Medulla oblongata (tissue), 1 donor: ENCODE measurements around the gene PCNT.

Source experiments
- DNase-seq: peaks from one replicate; pipeline ENCODE4 v3.0.0-alpha.2; 2015; ENCODE audit errors: extremely low spot score

Gene PCNT

DNA sequence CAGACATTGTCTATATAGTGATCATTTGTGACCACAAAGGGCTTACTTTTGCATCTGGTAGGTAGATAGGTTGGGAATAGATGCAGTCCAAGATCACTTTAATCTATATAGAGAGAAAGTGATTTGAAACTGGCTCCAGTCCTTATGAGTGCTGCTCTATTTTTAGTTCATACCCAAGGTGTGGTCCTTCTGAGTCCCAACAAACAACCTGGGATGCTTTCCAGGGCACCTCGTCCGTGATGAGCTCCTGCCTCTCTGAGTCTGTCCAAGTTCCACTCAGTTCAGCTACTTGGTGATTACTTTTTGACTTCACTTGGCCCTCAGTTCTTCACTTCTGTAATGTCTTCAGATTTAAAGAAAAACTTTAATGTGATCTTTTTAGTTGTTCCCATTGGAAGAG is 155.0 kb downstream of the PCNT start:
- no peak for DNase-seq

GRCh38 chr21:46480466-46480865 is 156.5 kb downstream of the PCNT start:
- DNase-seq = no peak

DNA sequence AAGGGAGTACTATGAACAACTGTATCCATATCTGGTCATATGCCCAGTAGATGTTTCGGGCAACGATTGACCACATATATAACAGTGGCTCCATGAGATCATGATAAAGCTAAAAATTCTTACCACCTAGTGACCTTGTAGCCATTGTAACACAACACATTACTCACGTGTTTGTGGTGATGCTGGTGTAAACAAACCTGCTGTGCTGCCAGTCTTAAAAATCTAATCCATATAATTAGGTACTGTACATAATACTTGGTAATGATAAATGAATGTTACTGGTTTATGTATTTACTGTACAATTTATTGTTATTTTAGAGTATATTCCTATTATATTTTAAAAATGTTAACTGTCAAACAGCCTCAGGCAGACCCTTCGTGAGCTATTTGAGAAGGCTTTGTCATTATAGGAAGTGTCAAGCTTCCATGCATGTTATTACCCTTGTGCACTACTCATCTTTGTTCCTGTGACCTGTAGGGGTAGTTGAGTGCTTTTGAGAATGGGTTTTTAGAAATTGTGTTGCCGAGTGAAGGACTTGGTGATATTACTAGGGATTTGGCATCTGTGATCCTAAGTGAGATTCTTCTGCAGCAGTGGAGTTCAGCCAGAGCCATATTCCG is 158.4 kb downstream of the PCNT start:
- DNase-seq = no peak

- no peak for DNase-seq
Measured at GRCh38 chr21:46482846-46483231, 158.9 kb downstream of the PCNT start.

GRCh38 chr21:46483300-46484295 is 159.6 kb downstream of the PCNT start:
- DNase-seq = no peak

GRCh38 chr21:46486481-46487126 is 162.6 kb downstream of the PCNT start:
- no peak for DNase-seq

- DNase-seq = no peak
Measured at GRCh38 chr21:46489162-46489663, 165.3 kb downstream of the PCNT start.

GRCh38 chr21:46489800-46490199 is 165.8 kb downstream of the PCNT start:
- no peak for DNase-seq

GRCh38 chr21:46491553-46491952 is 167.6 kb downstream of the PCNT start:
- DNase-seq = no peak

DNA sequence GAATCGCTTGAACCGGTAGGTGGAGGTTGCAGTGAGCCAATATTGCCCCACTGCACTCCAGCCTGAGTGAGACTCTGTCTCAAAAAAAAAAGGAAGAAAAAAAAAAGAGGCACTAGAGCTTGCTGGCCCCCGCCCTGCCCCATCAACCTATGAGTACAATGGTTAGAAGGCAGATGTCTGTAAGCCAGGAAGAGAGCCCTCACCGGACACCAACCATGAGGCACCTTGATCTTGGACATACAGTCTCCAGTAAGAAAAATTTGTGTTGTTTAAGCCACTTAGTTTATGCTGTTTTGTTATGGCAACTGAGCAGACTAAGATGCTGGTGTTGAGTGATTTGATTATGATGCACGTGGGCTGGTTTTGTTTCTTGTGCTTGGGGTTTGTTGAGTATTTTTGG is 168.9 kb downstream of the PCNT start:
- DNase-seq = no peak

- DNase-seq = no peak
Measured at GRCh38 chr21:46493828-46494227, 169.9 kb downstream of the PCNT start.
